K562 (cell line): ENCODE measurements around the gene CNPY2. TPM values are rescaled to one million over a fixed set of nuclear protein-coding genes. Genes with fewer than 3 reads are reported as not detected.

Experiments
- BCLAF1 ChIP-seq, 2 experiments: fragments of 450-650 bp in 1 of 2; IDR thresholded peaks; 2 replicates each; pipeline ENCODE4 v1.6.1; 2011 to 2017; ENCODE audit warnings: low read depth in 2 of 2, antibody characterized with exemption in 1 of 2, borderline replicate concordance in 1 of 2, low read length in 1 of 2, mild to moderate bottlenecking in 1 of 2, mixed read lengths in 1 of 2; ENCODE audit not compliant: control insufficient read depth in 1 of 2
- CBFB ChIP-seq: sonication (generic); formaldehyde crosslinking; IDR thresholded peaks from 2 replicates; pipeline ENCODE4 v1.4.0; 2020; ENCODE audit warnings: mild to moderate bottlenecking, missing genetic modification reagents
- ILK ChIP-seq: fragments of 450-650 bp; IDR thresholded peaks from 2 replicates; pipeline ENCODE4 v1.6.1; 2016; ENCODE audit warnings: missing genetic modification characterization, low read depth, mild to moderate bottlenecking, missing compliant biosample characterization, moderate library complexity, borderline replicate concordance
- L3MBTL2 ChIP-seq: fragments of 450-650 bp; IDR thresholded peaks from 2 replicates; pipeline ENCODE4 v1.6.1; 2016; ENCODE audit warnings: mild to moderate bottlenecking, moderate library complexity
- MAFG ChIP-seq: fragments of 450-650 bp; conservative IDR thresholded peaks from 2 replicates; pipeline ENCODE4 v1.6.1; 2016; ENCODE audit warnings: missing genetic modification characterization, missing compliant biosample characterization
- MTA2 ChIP-seq: fragments of 450-650 bp; IDR thresholded peaks from 2 replicates; pipeline ENCODE4 v1.6.1; 2016; ENCODE audit warnings: low read depth
- NBN ChIP-seq: fragments of 450-650 bp; IDR thresholded peaks from 2 replicates; pipeline ENCODE4 v1.6.1; 2016; ENCODE audit warnings: low read depth, mild to moderate bottlenecking
- NFXL1 ChIP-seq: fragments of 450-650 bp; formaldehyde crosslinking; IDR thresholded peaks from 2 replicates; pipeline ENCODE4 v1.4.0; 2021; ENCODE audit warnings: mild to moderate bottlenecking
- ZNF586 ChIP-seq: fragments of 450-650 bp; formaldehyde crosslinking; conservative IDR thresholded peaks from 2 replicates; pipeline ENCODE4 v1.4.0; 2020; ENCODE audit warnings: mild to moderate bottlenecking, moderate library complexity
- polyA plus RNA-seq, 8 experiments: library from polyadenylated mRNA; depleted of rRNA in 4 of 8; stranded (reverse) in 5 of 8; unstranded in 3 of 8; fragments of >200 nt; fragmentation: Nextera tagmentation in 2 of 8; fragmentation: Illumina TruSeq in 1 of 8; extraction: Ambion mirVana in 2 of 8; extraction: Trizol in 1 of 8; gene quantifications; 2 replicates each; pipeline versions ENCODE4 v1.2.1 to v1.2.3, GENCODE V29; 2011 to 2014; ENCODE audit warnings: inconsistent platforms in 1 of 8, missing spikeins in 1 of 8
- total RNA-seq, 7 experiments: library from RNA; depleted of rRNA in 6 of 7; stranded (reverse); fragments of >200 nt in 6 of 7; fragmentation: Illumina TruSeq in 2 of 7; extraction: Trizol in 2 of 7; gene quantifications; 2 replicates each; pipeline versions ENCODE4 v1.2.1 to v1.2.3, GENCODE V29; 2011 to 2021; ENCODE audit warnings: low replicate concordance in 1 of 7
- TF ChIP-seq, protein P1 (sequence below): fragments of 250-450 bp; sonication (Bioruptor Pico); IDR thresholded peaks from 2 replicates; pipeline ENCODE4 v1.8.0; 2022; ENCODE audit warnings: inconsistent platforms, mild to moderate bottlenecking, moderate library complexity, borderline replicate concordance
- TF ChIP-seq, protein P2 (sequence below), 2 experiments: fragments of 450-650 bp in 1 of 2; sonication (generic) in 1 of 2; formaldehyde crosslinking in 1 of 2; IDR thresholded peaks; 2 replicates each; pipeline versions ENCODE4 v1.7.1 to v1.9.0; 2016 to 2022; ENCODE audit warnings: inconsistent platforms in 1 of 2, mild to moderate bottlenecking in 1 of 2, missing genetic modification reagents in 1 of 2
- TF ChIP-seq, protein P3 (sequence below): fragments of 250-450 bp; sonication (Bioruptor Pico); IDR thresholded peaks from 2 replicates; pipeline ENCODE4 v1.5.0; 2020; ENCODE audit warnings: mild to moderate bottlenecking, borderline replicate concordance

Gene CNPY2
- total and polyA plus RNA-seq, 9 of the 15 experiments (the other 6 are each of a cell fraction or from before 2014, with no cell fraction given): 33.8 to 190 (median 138) TPM

DNA sequence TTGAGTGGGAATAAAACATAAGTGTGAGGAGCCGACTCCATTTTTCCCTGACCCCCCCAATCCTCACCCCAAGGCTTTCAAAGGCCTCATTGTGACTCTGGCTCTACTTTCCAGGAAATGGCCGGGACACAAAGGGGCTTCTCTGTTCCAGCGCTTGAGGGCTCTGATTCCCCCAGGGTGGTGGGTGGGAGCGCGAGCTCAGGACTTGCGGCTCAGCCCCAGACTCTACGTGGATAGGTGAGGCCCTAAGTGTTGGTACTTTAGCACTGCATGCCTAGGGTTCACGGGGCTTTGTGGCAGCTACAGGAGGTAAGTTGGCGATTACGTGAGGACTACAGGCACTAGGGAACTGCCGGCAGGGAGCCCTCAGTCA is 553 bp downstream of the CNPY2 start (continued):
- TF ChIP-seq BCLAF1 (IDR thresholded peaks at IDR 0.05; ENCODE audit: borderline replicate concordance in 1 of 2, control insufficient read depth in 1 of 2, low read depth in 2 of 2, low read length in 1 of 2) (no peak), NFXL1 (CRISPR knock-in tag) (no peak), L3MBTL2 (no peak), ZNF586 (CRISPR knock-in tag) (no peak), ILK (tag) (no peak), NBN (no peak), MAFG (tag) (no peak), CBFB (CRISPR knock-in tag) (no peak), MTA2 (no peak)
- TF ChIP-seq, protein P1, sequence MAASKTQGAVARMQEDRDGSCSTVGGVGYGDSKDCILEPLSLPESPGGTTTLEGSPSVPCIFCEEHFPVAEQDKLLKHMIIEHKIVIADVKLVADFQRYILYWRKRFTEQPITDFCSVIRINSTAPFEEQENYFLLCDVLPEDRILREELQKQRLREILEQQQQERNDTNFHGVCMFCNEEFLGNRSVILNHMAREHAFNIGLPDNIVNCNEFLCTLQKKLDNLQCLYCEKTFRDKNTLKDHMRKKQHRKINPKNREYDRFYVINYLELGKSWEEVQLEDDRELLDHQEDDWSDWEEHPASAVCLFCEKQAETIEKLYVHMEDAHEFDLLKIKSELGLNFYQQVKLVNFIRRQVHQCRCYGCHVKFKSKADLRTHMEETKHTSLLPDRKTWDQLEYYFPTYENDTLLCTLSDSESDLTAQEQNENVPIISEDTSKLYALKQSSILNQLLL (CRISPR knock-in tag): no peak
- TF ChIP-seq, protein P2, sequence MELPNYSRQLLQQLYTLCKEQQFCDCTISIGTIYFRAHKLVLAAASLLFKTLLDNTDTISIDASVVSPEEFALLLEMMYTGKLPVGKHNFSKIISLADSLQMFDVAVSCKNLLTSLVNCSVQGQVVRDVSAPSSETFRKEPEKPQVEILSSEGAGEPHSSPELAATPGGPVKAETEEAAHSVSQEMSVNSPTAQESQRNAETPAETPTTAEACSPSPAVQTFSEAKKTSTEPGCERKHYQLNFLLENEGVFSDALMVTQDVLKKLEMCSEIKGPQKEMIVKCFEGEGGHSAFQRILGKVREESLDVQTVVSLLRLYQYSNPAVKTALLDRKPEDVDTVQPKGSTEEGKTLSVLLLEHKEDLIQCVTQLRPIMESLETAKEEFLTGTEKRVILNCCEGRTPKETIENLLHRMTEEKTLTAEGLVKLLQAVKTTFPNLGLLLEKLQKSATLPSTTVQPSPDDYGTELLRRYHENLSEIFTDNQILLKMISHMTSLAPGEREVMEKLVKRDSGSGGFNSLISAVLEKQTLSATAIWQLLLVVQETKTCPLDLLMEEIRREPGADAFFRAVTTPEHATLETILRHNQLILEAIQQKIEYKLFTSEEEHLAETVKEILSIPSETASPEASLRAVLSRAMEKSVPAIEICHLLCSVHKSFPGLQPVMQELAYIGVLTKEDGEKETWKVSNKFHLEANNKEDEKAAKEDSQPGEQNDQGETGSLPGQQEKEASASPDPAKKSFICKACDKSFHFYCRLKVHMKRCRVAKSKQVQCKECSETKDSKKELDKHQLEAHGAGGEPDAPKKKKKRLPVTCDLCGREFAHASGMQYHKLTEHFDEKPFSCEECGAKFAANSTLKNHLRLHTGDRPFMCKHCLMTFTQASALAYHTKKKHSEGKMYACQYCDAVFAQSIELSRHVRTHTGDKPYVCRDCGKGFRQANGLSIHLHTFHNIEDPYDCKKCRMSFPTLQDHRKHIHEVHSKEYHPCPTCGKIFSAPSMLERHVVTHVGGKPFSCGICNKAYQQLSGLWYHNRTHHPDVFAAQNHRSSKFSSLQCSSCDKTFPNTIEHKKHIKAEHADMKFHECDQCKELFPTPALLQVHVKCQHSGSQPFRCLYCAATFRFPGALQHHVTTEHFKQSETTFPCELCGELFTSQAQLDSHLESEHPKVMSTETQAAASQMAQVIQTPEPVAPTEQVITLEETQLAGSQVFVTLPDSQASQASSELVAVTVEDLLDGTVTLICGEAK (IDR thresholded peaks at IDR 0.05): no peak
- TF ChIP-seq, protein P2 (CRISPR knock-in tag; IDR thresholded peaks at IDR 0.05): no peak
- TF ChIP-seq, protein P3, sequence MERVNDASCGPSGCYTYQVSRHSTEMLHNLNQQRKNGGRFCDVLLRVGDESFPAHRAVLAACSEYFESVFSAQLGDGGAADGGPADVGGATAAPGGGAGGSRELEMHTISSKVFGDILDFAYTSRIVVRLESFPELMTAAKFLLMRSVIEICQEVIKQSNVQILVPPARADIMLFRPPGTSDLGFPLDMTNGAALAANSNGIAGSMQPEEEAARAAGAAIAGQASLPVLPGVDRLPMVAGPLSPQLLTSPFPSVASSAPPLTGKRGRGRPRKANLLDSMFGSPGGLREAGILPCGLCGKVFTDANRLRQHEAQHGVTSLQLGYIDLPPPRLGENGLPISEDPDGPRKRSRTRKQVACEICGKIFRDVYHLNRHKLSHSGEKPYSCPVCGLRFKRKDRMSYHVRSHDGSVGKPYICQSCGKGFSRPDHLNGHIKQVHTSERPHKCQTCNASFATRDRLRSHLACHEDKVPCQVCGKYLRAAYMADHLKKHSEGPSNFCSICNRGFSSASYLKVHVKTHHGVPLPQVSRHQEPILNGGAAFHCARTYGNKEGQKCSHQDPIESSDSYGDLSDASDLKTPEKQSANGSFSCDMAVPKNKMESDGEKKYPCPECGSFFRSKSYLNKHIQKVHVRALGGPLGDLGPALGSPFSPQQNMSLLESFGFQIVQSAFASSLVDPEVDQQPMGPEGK: no peak
